IMR-90 (cell line): ENCODE results near the gene NNMT. TPM values are rescaled to one million over a fixed set of nuclear protein-coding genes. Genes with fewer than 3 reads are reported as not detected.

Experiments used
- ATAC-seq: fragments of 200-7000 bp; cut with Tn5 transposase; 2 replicates; pipeline ENCODE4 v1.9.1; 2020; ENCODE audit warnings: low read depth, mild to moderate bottlenecking, moderate library complexity
- BruUV-seq: library from RNA; stranded (reverse); fragments of 400-500 nt; replicated peaks from 2 replicates; lab custom pipeline; 2021; lab: Mats Ljungman, UMichigan
- CTCF ChIA-PET: fragments of 300-600 bp; formaldehyde crosslinking; extraction: SDS; loops from one replicate; lab custom pipeline; 2021; ENCODE audit warnings: antibody characterized with exemption; lab: Yijun Ruan, JAX
- POLR2A ChIA-PET: fragments of 300-600 bp; sonication (Branson Sonifier 250); formaldehyde crosslinking; loops from one replicate; lab custom pipeline; 2022; ENCODE audit warnings: antibody characterized with exemption; ENCODE audit not compliant: unreplicated experiment; lab: Charles Lee
- DNase-seq: peaks from one replicate; pipeline ENCODE4 v3.0.0; 2013
- H2AFZ ChIP-seq: replicated peaks from 2 replicates; pipeline ENCODE3; 2013; ENCODE audit warnings: low read length, mild to moderate bottlenecking; ENCODE audit not compliant: poor library complexity
- H2AK5ac ChIP-seq: 2 replicates; pipeline ENCODE4 v1.6.1; 2013; ENCODE audit warnings: low read depth, low read length, inconsistent platforms
- H2AK9ac ChIP-seq: replicated peaks from 2 replicates; pipeline ENCODE3; 2013; ENCODE audit warnings: mild to moderate bottlenecking, low read depth, low read length, moderate library complexity; ENCODE audit not compliant: poor library complexity
- H2BK120ac ChIP-seq: 2 replicates; pipeline ENCODE4 v1.6.1; 2013; ENCODE audit warnings: low read depth, low read length, inconsistent platforms
- H2BK15ac ChIP-seq: 3 replicates; pipeline ENCODE4 v1.6.1; 2013; ENCODE audit warnings: low read depth, low read length, inconsistent platforms
- H2BK20ac ChIP-seq: 2 replicates; pipeline ENCODE4 v1.6.1; 2013; ENCODE audit warnings: low read depth, mild to moderate bottlenecking, inconsistent platforms, low read length, moderate library complexity
- H2BK5ac ChIP-seq: 2 replicates; pipeline ENCODE4 v1.6.1; 2013; ENCODE audit warnings: mild to moderate bottlenecking, low read depth, low read length, inconsistent platforms; ENCODE audit not compliant: poor library complexity, severe bottlenecking
- H3K14ac ChIP-seq: replicated peaks from 2 replicates; pipeline ENCODE4 v1.6.1; 2013; ENCODE audit warnings: low read depth, low read length, inconsistent platforms
- H3K18ac ChIP-seq: 2 replicates; pipeline ENCODE4 v1.6.1; 2013; ENCODE audit warnings: low read depth, low read length, control low read depth
- H3K23ac ChIP-seq: 2 replicates; pipeline ENCODE4 v1.6.1; 2013; ENCODE audit warnings: low read depth, low read length, inconsistent platforms
- H3K27ac ChIP-seq: 2 replicates; pipeline ENCODE4 v1.5.1; 2013; ENCODE audit warnings: mild to moderate bottlenecking, control low read depth, low read length; ENCODE audit not compliant: insufficient read depth
- H3K27me3 ChIP-seq: 2 replicates; pipeline ENCODE4 v1.6.1; 2013; ENCODE audit warnings: low read length; ENCODE audit not compliant: control insufficient read depth, insufficient read depth
- H3K36me3 ChIP-seq: 2 replicates; pipeline ENCODE4 v1.6.1; 2013; ENCODE audit warnings: low read length, mixed read lengths; ENCODE audit not compliant: control insufficient read depth, insufficient read depth
- H3K4ac ChIP-seq: 2 replicates; pipeline ENCODE4 v1.6.1; 2013; ENCODE audit warnings: low read depth, low read length, inconsistent platforms
- H3K4me1 ChIP-seq: 2 replicates; pipeline ENCODE4 v1.6.1; 2013; ENCODE audit warnings: low read length, mixed read lengths; ENCODE audit not compliant: control insufficient read depth, insufficient read depth
- H3K4me2 ChIP-seq: 2 replicates; pipeline ENCODE4 v1.6.1; 2013; ENCODE audit warnings: low read depth, mild to moderate bottlenecking, control low read depth, low read length, moderate library complexity
- H3K4me3 ChIP-seq: 2 replicates; pipeline ENCODE4 v1.5.1; 2013; ENCODE audit warnings: low read depth, mild to moderate bottlenecking, control low read depth, low read length, moderate library complexity; ENCODE audit not compliant: insufficient read depth
- H3K56ac ChIP-seq: 2 replicates; pipeline ENCODE4 v1.6.1; 2013; ENCODE audit warnings: low read length, inconsistent platforms; ENCODE audit not compliant: insufficient read depth; ENCODE audit errors: extremely low read depth
- H3K79me1 ChIP-seq, 2 experiments: 2 replicates each; pipeline ENCODE4 v1.6.1; 2013; ENCODE audit warnings: low read length in 2 of 2, inconsistent platforms in 1 of 2, low read depth in 1 of 2
- H3K9ac ChIP-seq: 2 replicates; pipeline ENCODE4 v1.6.1; 2013; ENCODE audit warnings: low read depth, low read length, control low read depth
- H3K9me1 ChIP-seq: 2 replicates; pipeline ENCODE4 v1.6.1; 2013; ENCODE audit warnings: low read length, inconsistent platforms; ENCODE audit not compliant: insufficient read depth
- H3K9me3 ChIP-seq: 2 replicates; pipeline ENCODE4 v1.6.1; 2013; ENCODE audit warnings: low read length; ENCODE audit not compliant: control insufficient read depth, insufficient read depth
- H4K20me1 ChIP-seq: 2 replicates; pipeline ENCODE4 v1.6.1; 2013; ENCODE audit warnings: low read length, inconsistent platforms; ENCODE audit not compliant: insufficient read depth
- H4K5ac ChIP-seq: 2 replicates; pipeline ENCODE4 v1.6.1; 2013; ENCODE audit warnings: mild to moderate bottlenecking, low read depth, low read length, control low read depth
- H4K8ac ChIP-seq, 2 experiments: 2 replicates each; pipeline ENCODE4 v1.6.1; 2013; ENCODE audit warnings: low read depth in 2 of 2, low read length in 2 of 2, control low read depth in 1 of 2, inconsistent platforms in 1 of 2
- H4K91ac ChIP-seq: 2 replicates; pipeline ENCODE4 v1.6.1; 2013; ENCODE audit warnings: low read depth, low read length, inconsistent platforms; ENCODE audit not compliant: insufficient read depth
- CEBPB ChIP-seq: IDR thresholded peaks from 2 replicates; pipeline ENCODE4 v1.6.1; 2012; ENCODE audit warnings: low read depth, low read length, improper control_type of control experiment
- CHD1 ChIP-seq: IDR thresholded peaks from 2 replicates; pipeline ENCODE4 v1.6.1; 2012; ENCODE audit warnings: low read depth, low read length, improper control_type of control experiment
- ELK1 ChIP-seq: fragments of 150-350 bp; IDR thresholded peaks from 2 replicates; pipeline ENCODE4 v1.6.1; 2016; ENCODE audit warnings: low read depth, mild to moderate bottlenecking, low read length, moderate library complexity, borderline replicate concordance
- FOS ChIP-seq: fragments of 150-350 bp; IDR thresholded peaks from 2 replicates; pipeline ENCODE4 v1.6.1; 2016; ENCODE audit warnings: low read depth, low read length
- MXI1 ChIP-seq: IDR thresholded peaks from 2 replicates; pipeline ENCODE4 v1.6.1; 2012; ENCODE audit warnings: low read depth, mild to moderate bottlenecking, low read length, moderate library complexity, borderline replicate concordance
- NFE2L2 ChIP-seq: fragments of 150-350 bp; IDR thresholded peaks from 2 replicates; pipeline ENCODE4 v1.6.1; 2016; ENCODE audit warnings: low read depth, mild to moderate bottlenecking, low read length
- RAD21 ChIP-seq: IDR thresholded peaks from 2 replicates; pipeline ENCODE4 v1.6.1; 2012; ENCODE audit warnings: low read length, improper control_type of control experiment
- RCOR1 ChIP-seq: IDR thresholded peaks from 2 replicates; pipeline ENCODE4 v1.6.1; 2012; ENCODE audit warnings: mild to moderate bottlenecking, low read length, improper control_type of control experiment; ENCODE audit not compliant: insufficient replicate concordance
- RFX5 ChIP-seq: IDR thresholded peaks from 2 replicates; pipeline ENCODE4 v1.8.0; 2012; ENCODE audit warnings: low read depth, mild to moderate bottlenecking, low read length, moderate library complexity
- SMC3 ChIP-seq: fragments of 150-350 bp; IDR thresholded peaks from 2 replicates; pipeline ENCODE4 v1.6.1; 2016; ENCODE audit warnings: low read depth, mild to moderate bottlenecking, antibody characterized with exemption, low read length, moderate library complexity
- USF2 ChIP-seq: fragments of 150-350 bp; IDR thresholded peaks from 2 replicates; pipeline ENCODE4 v1.6.1; 2017; ENCODE audit warnings: mild to moderate bottlenecking, antibody characterized with exemption, low read length, low read depth
- WGBS, 2 experiments: methylation state at CpG; one replicate each; pipeline versions ENCODE4 v1.1.5 to v1.1.7; 2013; ENCODE audit warnings: missing lambda C conversion rate in 2 of 2; ENCODE audit not compliant: insufficient read length in 1 of 2; ENCODE audit errors: extremely low coverage in 2 of 2; 5-methylcytosine and 5-hydroxymethylcytosine counted together
- dilution Hi-C: fragments of 300-500 bp; cut with HindIII; formaldehyde crosslinking; loops from one replicate; pipeline ENCODE4 v1.14.3; 2018; ENCODE audit warnings: low sequenced_read_pairs; ENCODE audit not compliant: unreplicated experiment
- in situ Hi-C: fragments of 300-500 bp; cut with MboI; formaldehyde crosslinking; loops from 3 replicates; pipeline ENCODE4 v1.14.3; 2019; ENCODE audit warnings: low sequenced_read_pairs, inconsistent platforms, mixed read lengths
- intact Hi-C: fragments of 100-400 bp; cut with micrococcal nuclease; formaldehyde crosslinking; loops from 2 replicates; pipeline ENCODE4 v1.10.0; 2022
- polyA plus RNA-seq, 3 experiments: library from polyadenylated mRNA; depleted of rRNA; stranded (reverse); fragments of >200 nt; gene quantifications; 2 replicates each; pipeline ENCODE4 v1.2.3, GENCODE V29; 2012; ENCODE audit warnings: low replicate concordance in 1 of 3
- total RNA-seq: library from RNA; depleted of rRNA; stranded (reverse); fragments of >200 nt; gene quantifications from 2 replicates; pipeline ENCODE4 v1.2.3, GENCODE V29; 2012
- TF ChIP-seq, protein P1 (sequence below): conservative IDR thresholded peaks from 2 replicates; pipeline ENCODE4 v1.5.1; 2012; ENCODE audit warnings: mild to moderate bottlenecking, low read depth, low read length, improper control_type of control experiment

NNMT gene
- total and polyA plus RNA-seq, 2 of the 4 experiments (the other 2 are of a cell fraction): 79.7 to 108 TPM

GRCh38 chr11:114310095-114310494 lies 13.9 kb downstream of the NNMT start:
- intact Hi-C loops: no loop called here
- 83% methylated on average over 1 of the region's 2 CpGs; no CpG with 5 or more reads in 1 of the 2 experiments for WGBS, 2 experiments
- Histone ChIP-seq H3K27ac (no peak overlapping the region), H3K4me3 (no peak overlapping the region), H3K4me1 (peaks cover 9% of the 10 kb centered on the region), H2BK15ac (no peak overlapping the region), H4K20me1 (peaks cover 24% of the 10 kb centered on the region; the same call in 1 of the 2 replicates), H2AFZ (no peak overlapping the region), H2BK5ac (no peak overlapping the region), H3K9ac (no peak overlapping the region), H3K36me3 (peaks cover 22% of the 10 kb centered on the region), H3K4ac (no peak overlapping the region), H3K14ac (no peak overlapping the region), H4K5ac (no peak overlapping the region), H3K9me1 (0 out of 2 replicates have a peak, but pooled peaks cover 11% of the 10 kb centered on the region), H4K8ac (no peak overlapping the region), H4K91ac (no peak overlapping the region), H3K27me3 (no peaks in the 10 kb centered on the region), H2AK5ac (no peak overlapping the region), H3K18ac (no peak overlapping the region), H3K23ac (no peak overlapping the region), H2BK120ac (no peak overlapping the region), H3K9me3 (no peaks in the 10 kb centered on the region), H3K56ac (no peak overlapping the region), H2AK9ac (no peak overlapping the region), H3K4me2 (no peak overlapping the region), H2BK20ac (no peak overlapping the region), H3K79me1 (peaks cover 2 to 50% of the 10 kb centered on the region in 2 experiments; a peak in 3 of 4 replicates)
- TF ChIP-seq CHD1 (no peak), USF2 (no peak), RCOR1 (no peak), SMC3 (no peak), FOS (no peak), CEBPB (no peak), NFE2L2 (no peak), RAD21 (no peak), RFX5 (no peak), ELK1 (no peak), MXI1 (no peak)
- TF ChIP-seq, protein P1, sequence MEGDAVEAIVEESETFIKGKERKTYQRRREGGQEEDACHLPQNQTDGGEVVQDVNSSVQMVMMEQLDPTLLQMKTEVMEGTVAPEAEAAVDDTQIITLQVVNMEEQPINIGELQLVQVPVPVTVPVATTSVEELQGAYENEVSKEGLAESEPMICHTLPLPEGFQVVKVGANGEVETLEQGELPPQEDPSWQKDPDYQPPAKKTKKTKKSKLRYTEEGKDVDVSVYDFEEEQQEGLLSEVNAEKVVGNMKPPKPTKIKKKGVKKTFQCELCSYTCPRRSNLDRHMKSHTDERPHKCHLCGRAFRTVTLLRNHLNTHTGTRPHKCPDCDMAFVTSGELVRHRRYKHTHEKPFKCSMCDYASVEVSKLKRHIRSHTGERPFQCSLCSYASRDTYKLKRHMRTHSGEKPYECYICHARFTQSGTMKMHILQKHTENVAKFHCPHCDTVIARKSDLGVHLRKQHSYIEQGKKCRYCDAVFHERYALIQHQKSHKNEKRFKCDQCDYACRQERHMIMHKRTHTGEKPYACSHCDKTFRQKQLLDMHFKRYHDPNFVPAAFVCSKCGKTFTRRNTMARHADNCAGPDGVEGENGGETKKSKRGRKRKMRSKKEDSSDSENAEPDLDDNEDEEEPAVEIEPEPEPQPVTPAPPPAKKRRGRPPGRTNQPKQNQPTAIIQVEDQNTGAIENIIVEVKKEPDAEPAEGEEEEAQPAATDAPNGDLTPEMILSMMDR: no peak
- no peak for DNase-seq
- in situ Hi-C loops: no loop called here
- CTCF ChIA-PET: interaction anchor here (1.8 kb wide), 1 partner anchor 30 kb away, joined by 5 read pairs; no protein-coding TSS in a partner anchor
- POLR2A ChIA-PET: no interaction called here
- no peak for ATAC-seq
- no TSS peak for BruUV-seq
- dilution Hi-C loops: no loop called here
